ENCODE measurements around the gene PPP5C.
"Not testable (repeated sequence)": the region's sequence is repeated elsewhere in the genome, so short reads cannot be mapped to it uniquely, and the experiment has no call there.

The PPP5C gene

GRCh38 chr19:46387713-46388130 lies 40.8 kb downstream of the PPP5C start:
- no peak for DNase-seq

DNA sequence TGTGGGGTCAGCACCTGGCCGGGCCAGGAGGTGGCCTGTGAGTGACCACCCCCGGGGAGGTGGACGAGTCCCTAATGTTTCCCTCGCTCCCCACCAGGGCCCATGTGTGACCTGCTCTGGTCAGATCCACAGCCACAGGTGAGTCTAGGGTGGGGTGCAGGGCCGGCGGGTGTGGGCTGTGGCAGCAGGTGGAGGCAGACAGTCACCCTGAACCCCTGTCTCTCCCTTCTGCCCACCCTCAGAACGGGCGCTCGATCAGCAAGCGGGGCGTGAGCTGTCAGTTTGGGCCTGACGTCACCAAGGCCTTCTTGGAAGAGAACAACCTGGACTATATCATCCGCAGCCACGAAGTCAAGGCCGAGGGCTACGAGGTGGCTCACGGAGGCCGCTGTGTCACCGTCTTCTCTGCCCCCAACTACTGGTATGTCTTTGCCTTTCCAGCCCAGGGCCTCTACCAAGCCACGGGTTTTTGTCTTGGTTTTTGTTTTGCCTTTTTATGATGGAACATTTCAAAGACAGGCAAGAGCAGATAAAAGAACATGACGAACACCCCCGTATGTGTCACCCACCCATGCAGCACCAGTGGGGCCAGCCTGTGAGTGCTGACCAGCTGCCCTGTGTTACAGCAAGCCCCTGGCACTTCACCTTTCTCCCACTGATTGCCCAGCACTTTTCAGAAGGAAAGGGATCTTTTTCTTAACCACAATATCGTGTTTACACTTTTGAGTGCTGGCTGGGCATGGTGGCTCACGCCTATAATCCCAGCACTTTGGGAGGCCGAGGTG lies 41.6 kb downstream of the PPP5C start:
- DNase-seq: no peak

- DNase-seq: no peak
Measured at GRCh38 chr19:46390121-46390858, 43.4 kb downstream of the PPP5C start.

GRCh38 chr19:46390866-46391265 lies 44.0 kb downstream of the PPP5C start:
- DNase-seq: no peak

DNA sequence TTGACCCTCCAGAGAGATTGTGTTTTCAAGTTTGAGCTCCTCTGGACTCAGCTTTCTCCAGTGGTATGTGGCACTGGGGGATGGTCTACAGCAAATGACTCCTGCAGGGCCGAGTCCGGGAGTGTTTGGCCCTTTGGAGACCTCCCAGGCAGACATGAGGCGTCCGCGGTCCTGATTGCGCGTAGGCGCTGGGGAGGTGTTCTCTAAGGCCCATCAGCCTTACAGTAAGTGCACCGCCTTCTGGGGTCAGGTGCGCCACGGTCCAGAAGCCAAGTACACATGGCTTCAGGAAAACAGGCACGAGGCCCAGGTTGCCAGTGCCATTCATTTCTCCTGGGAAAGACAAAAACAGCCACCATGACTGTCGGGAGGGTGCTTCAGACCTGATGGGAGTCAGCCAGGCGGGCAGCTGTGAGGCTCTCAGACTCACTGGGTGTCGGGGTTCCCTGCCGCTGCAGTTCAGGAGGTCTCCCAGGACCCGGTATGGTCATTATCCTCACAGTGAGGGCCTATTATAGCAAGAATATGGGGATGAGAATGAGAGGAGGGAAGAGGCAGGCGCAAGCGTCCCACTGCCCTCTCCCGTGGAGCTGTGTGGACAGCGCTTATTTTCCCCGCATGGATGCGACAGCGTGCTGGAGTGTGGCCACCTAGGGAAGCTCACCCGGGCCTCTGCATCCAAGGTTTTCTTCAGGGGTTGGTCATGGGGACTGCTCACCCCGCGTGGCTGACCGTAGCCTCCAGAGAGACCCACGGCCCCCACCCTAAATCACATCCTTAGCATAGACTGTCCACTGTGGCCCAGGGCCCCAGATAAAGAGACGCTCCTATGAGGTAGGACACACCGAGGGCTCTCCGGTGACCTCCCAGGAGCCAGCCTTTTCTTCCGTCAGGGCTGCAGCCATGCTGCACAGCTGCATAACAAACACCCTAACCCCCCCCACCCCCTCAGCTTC lies 44.7 kb downstream of the PPP5C start:
- no peak for DNase-seq

DNA sequence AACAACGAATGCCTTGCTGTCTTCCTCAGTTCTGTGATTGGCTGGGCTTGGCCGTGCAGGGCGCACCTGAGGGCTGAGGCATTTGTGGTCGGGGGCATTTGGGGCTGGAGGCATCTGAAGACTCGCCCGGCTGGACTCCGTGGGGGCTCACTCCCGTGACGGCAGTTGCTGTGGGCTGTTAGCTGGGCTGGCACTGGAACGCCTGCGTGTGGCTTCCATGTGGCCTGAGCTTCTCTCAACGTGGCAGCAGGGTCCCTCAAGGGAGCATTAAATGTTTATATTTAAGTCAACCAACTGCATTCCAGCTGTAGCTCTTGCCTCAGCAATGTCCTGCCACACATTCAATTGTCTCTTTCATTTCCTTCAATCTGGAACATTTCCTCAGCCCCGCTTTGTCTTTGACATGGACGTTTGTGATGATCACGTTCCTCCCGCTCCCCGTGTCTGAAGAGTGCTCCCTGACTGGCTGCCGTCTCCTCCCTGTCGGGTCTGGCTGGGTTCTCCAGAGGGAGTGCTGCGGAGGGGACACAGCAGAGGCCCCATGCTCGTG lies 45.4 kb downstream of the PPP5C start:
- DNase-seq: no peak

DNA sequence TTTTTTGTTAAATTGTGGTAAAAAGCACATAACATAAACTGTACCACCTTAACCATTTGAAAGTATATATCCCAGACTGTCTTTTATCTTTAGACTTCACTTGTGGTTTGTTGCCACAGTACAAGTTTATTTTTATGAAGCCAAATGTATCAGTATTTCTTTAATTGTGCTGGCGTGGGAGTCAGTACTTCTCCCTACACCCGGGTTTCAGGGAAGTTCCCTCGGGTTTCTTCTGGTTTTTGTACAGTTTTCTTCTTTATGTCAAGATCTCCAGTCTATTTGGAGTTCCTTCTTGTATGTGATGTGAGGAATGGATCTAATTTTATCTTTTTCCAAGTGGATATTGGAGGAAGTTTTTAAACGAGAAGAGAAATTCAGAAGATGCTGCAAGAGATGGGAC lies 46.0 kb downstream of the PPP5C start:
- DNase-seq: no peak

DNA sequence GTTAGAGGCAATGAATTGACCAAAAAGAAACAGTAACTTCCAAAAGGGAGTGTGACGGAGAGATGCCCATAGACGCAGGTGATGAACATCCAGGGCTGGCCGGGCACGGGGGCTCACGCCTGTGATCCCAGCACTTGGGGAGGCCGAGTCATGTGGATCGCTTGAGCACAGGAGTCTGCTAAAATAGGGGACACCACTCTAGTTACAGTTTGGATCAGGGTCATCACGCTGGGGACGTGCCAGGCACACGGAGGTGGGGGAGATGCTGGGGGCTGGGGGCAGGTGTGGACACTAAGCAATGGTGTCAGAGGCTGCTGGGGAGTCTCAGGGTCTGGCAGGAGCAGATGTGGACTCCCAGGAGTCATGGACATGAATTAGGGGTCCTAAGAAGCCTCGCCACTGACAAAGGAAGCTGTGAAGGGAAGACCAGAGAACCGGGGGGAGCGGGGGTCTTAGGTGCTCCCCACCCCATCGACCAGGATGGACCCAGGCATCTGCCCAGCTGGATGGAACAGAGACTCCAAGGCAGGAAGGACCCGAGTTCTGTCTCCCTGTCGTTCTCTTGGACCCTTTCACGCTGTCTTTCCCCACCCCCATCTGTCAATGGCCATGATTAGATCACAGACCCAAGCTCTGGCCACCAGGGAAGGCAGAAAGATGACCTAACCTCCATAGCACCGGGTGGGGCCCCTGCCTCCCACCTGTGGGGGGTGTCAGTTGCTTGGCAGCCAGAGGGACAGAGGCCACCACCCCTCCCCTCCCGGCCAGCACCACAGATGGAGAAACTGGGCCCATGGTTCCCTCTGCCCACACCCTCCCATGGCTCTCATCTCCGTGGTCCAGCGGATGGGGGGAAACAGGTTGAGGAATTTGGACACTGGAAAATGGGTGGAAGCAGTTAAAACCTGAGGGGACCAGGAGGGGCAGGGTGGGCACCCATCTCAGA lies 46.8 kb downstream of the PPP5C start:
- no peak for DNase-seq

- no peak for DNase-seq
Measured at GRCh38 chr19:46394402-46394797, 47.5 kb downstream of the PPP5C start.

DNA sequence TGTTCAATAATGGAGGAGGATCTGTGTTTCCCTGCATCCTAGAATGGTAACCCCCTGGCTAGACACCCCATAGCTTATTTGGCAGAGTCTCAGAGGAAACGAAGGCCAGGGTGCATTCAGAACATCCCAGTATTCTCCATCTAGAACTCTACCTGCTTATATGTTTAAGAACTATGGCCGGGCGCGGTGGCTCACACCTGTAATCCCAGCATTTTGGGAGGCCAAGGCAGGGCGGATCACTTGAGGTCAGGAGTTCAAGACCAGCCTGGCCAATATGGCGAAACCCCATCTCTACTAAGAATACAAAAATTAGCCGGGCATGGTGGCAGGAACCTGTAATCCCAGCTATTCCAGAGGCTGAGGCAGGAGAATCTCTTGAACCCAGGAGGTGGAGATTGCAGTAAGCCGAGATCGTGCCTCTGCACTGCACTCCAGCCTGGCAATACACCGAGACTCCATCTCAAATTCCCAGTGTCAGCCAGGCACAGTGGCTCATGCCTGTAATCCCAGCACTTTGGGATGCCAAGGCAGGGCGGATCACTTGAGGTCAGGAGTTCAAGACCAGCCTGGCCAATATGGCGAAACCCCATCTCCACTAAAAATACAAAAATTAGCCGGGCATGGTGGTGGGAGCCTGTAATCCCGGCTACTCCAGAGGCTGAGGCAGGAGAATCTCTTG lies 51.1 kb downstream of the PPP5C start:
- DNase-seq: not testable (repeated sequence)

DNA sequence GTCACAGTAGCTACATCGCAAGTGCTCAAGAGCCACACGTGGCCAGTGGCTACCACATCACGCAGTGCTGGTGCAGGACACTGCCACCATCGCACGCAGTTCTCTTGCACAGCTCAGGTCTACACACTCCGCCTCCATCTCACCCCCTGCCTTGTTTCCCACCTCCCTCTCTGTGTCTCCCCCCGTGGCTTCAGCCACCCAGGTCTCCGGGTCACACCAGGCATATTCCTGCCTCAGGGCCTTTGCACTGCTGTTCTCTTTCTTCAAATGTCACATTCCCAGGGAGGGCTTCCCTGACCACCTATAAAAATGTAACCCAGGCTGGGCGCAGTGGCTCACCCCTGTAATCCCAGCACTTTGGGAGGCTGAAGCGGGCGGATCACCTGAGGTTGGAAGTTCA lies 55.8 kb downstream of the PPP5C start:
- DNase-seq: no peak

DNA sequence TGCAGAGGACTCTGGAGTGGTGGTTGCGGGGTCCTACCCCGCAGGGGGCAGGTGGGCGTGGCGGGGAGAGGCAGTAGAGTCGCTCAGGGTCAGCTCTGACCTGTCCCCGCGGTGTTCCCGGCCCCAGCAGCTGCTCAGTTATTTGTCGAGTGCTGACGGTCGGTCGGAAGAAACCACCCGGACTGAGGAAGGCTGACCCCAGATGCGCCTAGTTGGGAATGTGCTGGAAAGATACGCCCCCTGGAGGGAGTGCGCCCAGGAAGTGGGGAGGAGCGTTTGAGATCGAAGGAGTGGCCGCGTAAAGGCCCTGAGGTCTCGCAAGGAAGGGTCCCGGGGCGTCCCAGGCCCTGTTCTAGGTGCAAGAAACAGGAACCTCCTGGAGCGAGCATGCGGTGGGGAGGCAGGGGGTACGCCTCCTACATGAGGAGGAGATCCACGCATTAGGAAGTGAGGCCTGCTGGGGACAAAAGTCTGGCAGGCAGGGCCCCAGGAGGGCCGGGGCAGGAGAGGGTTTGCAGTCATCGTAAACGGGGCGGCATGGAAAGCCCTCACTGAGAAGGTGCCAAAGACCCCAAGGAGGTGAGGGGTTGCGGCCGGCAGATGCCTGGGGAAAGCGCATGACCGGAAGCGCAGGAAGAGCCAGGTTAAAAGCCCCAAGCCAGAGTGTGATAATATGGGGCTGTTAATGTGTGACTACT lies 57.3 kb downstream of the PPP5C start:
- DNase-seq: no peak

- no peak for DNase-seq
Measured at GRCh38 chr19:46404753-46405468, 58.0 kb downstream of the PPP5C start.

GRCh38 chr19:46406976-46407375 lies 60.1 kb downstream of the PPP5C start:
- DNase-seq: no peak

DNA sequence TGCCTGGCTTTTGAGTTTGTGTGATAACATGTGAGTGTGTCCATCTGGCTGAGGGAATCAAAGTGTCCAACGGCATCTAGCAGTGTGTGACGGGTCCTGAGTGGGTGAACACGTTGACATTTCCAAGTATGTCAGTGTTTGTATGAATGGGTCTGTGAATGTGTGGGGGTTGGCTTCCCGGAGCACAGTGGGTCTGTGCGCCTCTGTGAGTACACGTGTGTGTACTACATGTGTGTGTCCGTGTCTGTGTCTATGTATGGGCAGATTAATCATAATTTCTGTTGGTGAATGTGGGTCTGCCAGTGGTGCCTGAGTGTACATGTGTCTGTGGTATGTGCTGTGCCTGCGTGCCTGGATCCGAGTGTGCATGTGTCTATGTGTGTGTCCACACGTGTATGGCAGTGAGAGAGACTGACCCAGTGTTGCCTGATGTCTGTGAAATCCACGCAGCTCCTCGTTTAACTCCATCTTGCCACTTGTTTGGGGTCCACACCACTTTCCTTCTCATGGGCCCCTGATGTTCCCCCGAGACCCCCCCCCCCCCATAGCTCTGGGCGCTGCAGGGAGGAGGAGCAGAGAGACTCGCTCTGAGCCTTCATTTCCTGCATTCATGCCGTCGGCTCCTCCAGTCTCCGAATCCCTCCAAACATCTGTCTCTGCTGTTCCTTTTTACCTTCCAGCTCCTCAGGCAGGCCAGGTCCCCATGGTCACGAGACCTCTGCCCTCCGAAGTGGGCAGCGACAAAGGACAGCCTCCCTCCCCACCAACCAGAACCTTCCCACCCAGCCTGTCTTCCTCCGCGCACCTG lies 61.2 kb downstream of the PPP5C start:
- DNase-seq: no peak

DNA sequence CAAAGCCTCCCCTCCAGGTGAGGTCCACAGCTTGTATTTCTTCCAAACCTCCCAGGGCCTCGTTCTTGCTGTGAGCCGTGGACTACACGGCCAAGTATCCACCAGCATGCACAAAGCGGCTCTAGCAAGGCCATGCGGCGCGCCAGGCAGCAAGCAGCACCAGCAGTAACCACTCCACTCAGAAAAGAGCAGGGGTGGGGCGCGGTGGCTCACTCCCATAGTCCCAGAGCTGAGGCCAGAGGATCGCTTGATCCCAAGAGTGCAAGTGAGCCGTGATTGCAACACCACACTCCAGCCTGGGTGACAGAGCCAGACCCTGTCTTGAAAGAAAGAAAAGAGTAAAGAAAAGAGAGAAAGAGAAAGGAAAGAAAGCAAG lies 61.8 kb downstream of the PPP5C start:
- no peak for DNase-seq

GRCh38 chr19:46409191-46409590 lies 62.3 kb downstream of the PPP5C start:
- no peak for DNase-seq

DNA sequence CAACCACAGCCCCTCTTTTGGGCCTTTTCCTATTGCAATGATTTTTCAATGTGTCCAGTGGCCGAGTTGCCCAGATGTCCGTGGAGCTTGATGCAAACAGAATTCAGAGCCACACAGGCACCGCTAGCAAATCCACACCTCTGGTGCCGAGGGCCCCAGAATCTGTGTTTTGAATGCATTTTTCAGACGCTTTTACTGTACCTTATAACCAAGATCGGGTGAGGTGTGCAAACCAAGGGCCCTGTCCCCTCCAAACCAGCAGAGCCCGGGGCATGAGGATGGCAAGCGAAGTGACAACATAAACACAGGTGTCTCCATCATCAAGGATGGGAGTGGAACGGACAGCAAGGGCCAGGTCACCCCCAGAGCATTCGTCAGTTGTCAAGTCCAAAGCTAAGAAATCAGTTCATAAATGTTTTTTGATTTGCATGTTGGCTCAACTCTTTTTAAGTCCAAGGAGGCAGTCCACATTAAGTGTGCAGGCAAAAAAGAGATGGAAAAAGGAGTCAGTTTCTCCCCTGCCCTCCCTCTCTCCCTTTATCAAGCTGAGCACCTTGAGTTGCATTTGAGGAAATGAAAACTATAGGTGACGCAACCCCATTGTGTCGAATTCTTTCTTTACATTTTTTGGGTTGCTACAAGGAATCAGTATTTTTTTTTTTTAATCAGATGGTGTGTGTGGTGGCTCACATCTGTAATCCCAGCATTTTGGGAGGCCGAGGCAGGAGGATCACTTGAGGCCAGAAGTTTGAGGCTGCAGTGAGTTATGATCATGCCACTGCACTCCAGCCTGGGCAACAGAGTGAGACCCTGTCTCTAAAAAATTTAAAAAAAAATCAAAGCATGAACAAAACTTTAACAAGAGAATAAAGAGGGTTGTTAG lies 63.6 kb downstream of the PPP5C start:
- DNase-seq: no peak

All from CD4-positive, alpha-beta T cell treated with Interleukin-12 subunit alpha and Interleukin-12 subunit beta, for 1 hour (primary cell).